Stimulated activated CD4-positive, alpha-beta T cell treated with anti-CD3 and anti-CD28 coated beads, Interleukin-1b, Interleukin-23, amount 100 ng/mL, for 48 hours (primary cell): ENCODE data around the gene NKD1.

Experiments used
- DNase-seq: peaks from one replicate; pipeline ENCODE4 v3.0.0-alpha.2; 2020

Gene NKD1

GRCh38 chr16:50659806-50660205 is 111.6 kb downstream of the NKD1 start:
- DNase-seq = no peak

- no peak for DNase-seq
These were observed 114.2 kb downstream of the NKD1 start for GRCh38 chr16:50662306-50662940.

GRCh38 chr16:50664270-50664669 is 116.1 kb downstream of the NKD1 start:
- no peak for DNase-seq

GRCh38 chr16:50665128-50665878 is 117.1 kb downstream of the NKD1 start:
- DNase-seq = peak; percentile 73

GRCh38 chr16:50666658-50667496 is 118.7 kb downstream of the NKD1 start:
- peak; percentile 58 for DNase-seq

- DNase-seq = no peak
These were observed 119.5 kb downstream of the NKD1 start for GRCh38 chr16:50667497-50668367.

GRCh38 chr16:50668368-50669008 is 120.3 kb downstream of the NKD1 start:
- no peak for DNase-seq

GRCh38 chr16:50669741-50670140 is 121.5 kb downstream of the NKD1 start:
- DNase-seq = no peak

- DNase-seq = no peak
These were observed 122.3 kb downstream of the NKD1 start for GRCh38 chr16:50670476-50670875.

- peak; percentile 63 for DNase-seq
These were observed 123.6 kb downstream of the NKD1 start for GRCh38 chr16:50671644-50672260.

- no peak for DNase-seq
These were observed 125.5 kb downstream of the NKD1 start for GRCh38 chr16:50673496-50674275.

GRCh38 chr16:50674831-50675230 is 126.6 kb downstream of the NKD1 start:
- no peak for DNase-seq

- DNase-seq = no peak
These were observed 127.8 kb downstream of the NKD1 start for GRCh38 chr16:50675686-50676610.

GRCh38 chr16:50676684-50677225 is 128.6 kb downstream of the NKD1 start:
- DNase-seq = no peak

- no peak for DNase-seq
These were observed 129.2 kb downstream of the NKD1 start for GRCh38 chr16:50677351-50677750.

- no peak for DNase-seq
These were observed 130.3 kb downstream of the NKD1 start for GRCh38 chr16:50678531-50678930.

GRCh38 chr16:50679266-50679665 is 131.1 kb downstream of the NKD1 start:
- DNase-seq = no peak

- no peak for DNase-seq
These were observed 131.7 kb downstream of the NKD1 start for GRCh38 chr16:50679676-50680555.
